Heart left ventricle (tissue), 13 donors: Measurements from ENCODE around the gene P2RX7.

Experiments
- CTCF ChIP-seq, 12 donors: fragments of 200-600 bp; sonication (generic) in 4 of 12; IDR thresholded peaks; one replicate each; pipeline versions ENCODE4 v1.5.0 to v1.8.0; 2018 to 2022; ENCODE audit warnings: antibody characterized with exemption in 12 of 12, mild to moderate bottlenecking in 5 of 12
- POLR2A ChIP-seq, 2 donors: fragments of 450-650 bp; IDR thresholded peaks; one replicate each; pipeline ENCODE4 v1.6.1; 2017; ENCODE audit warnings: antibody characterized with exemption in 2 of 2, mild to moderate bottlenecking in 2 of 2, moderate library complexity in 2 of 2
- donor health status: ischemic (EF 13 %, LVEDD 7.1; RV severe dilation, severe dysfunction).
- donor health status: DM: no; HTN: yes; CAD: no.
- donor health status: DM: no; HTN: no; CAD: no.
- donor health status: ischemic (EF 25% LVEDD 6.9; RV normal size, moderate dysfunction).
- donor health status: ischemic (EF 25% LVEDD 5.7; RV mildly dilated, moderate dysfunction).
- donor health status: ischemic (EF 35%, LVEDD 5.7; RV mildly dilated, moderate dysfunction).
- donor health status: nonischemic (EF 11% LVEDD 7.7; RV severe dilation, severe dysfunction).
- donor health status: DM: yes; HTN: yes; CAD: no.
- donor health status: PGD.
- donor health status: ischemic (EF 29% LVEDD 5.4; RV normal size, mild dysfunction).
- donor health status: nonischemic (EF 23%, LVEDD 6.1; RV moderate dilation, normal function).

- TF ChIP-seq CTCF (IDR thresholded peaks at IDR 0.05) (no peak), POLR2A (IDR thresholded peaks at IDR 0.05) (no peak)
Observed at GRCh38 chr12:121165316-121165715, 32.6 kb downstream of the P2RX7 start.
